Mesodermal cell (in vitro differentiated cells): ENCODE measurements around the gene CDCA7L.
"Not testable (repeated sequence)": the region's sequence is repeated elsewhere in the genome, so short reads cannot be mapped to it uniquely, and the experiment has no call there.

Experiments used
- H3K27ac ChIP-seq: 2 replicates; pipeline ENCODE4 v1.7.0; 2013; ENCODE audit warnings: mild to moderate bottlenecking, low read depth, low read length, moderate library complexity; ENCODE audit not compliant: severe bottlenecking
- H3K36me3 ChIP-seq: 2 replicates; pipeline ENCODE4 v1.7.1; 2013; ENCODE audit warnings: mild to moderate bottlenecking, low read length, moderate library complexity; ENCODE audit not compliant: control insufficient read depth, insufficient read depth
- H3K4me1 ChIP-seq: one replicate; pipeline ENCODE4 v1.7.1; 2013; ENCODE audit warnings: mild to moderate bottlenecking, low read length; ENCODE audit not compliant: insufficient read depth, control insufficient read depth, poor library complexity, severe bottlenecking
- H3K4me3 ChIP-seq: 2 replicates; pipeline ENCODE4 v1.7.0; 2013; ENCODE audit warnings: low read length, control low read depth, mild to moderate bottlenecking; ENCODE audit not compliant: insufficient read depth, poor library complexity, severe bottlenecking; ENCODE audit errors: extremely low read depth
- H3K9me3 ChIP-seq: 2 replicates; pipeline ENCODE4 v1.7.1; 2013; ENCODE audit warnings: mild to moderate bottlenecking, low read length, moderate library complexity; ENCODE audit not compliant: control insufficient read depth
- WGBS, 2 experiments: methylation state at CpG; one replicate each; pipeline ENCODE4 v1.1.5; 2013; ENCODE audit warnings: missing lambda C conversion rate in 2 of 2; ENCODE audit not compliant: insufficient coverage in 2 of 2; 5-methylcytosine and 5-hydroxymethylcytosine counted together

Gene CDCA7L

DNA sequence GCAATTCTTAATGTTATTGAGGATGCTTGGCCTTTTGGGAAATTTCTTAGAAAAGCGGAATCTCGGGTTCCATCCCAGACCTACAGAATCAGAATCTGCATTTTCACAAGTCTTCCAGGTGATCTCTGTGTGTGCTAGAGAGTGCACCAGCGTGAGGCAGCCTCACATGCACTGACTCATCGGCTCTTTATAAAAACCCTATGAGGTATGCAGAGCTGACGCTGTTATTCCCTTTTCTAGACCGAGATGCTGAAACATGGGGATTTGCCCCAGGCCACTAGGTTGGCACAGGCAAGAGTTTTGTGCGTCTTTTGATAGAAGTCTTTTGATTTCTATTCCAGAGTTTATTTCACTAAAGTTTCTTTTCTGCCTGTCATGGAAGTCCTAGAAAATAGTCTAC, 61.2 kb downstream of the CDCA7L start:
- Histone ChIP-seq H3K4me1 (no peaks in the 10 kb centered on the region), H3K36me3 (no peaks in the 10 kb centered on the region), H3K4me3 (no peak overlapping the region), H3K27ac (no peak overlapping the region), H3K9me3 (no peaks in the 10 kb centered on the region)
- WGBS, 2 experiments: 87 to 94% methylated on average over 5 of the region's 7 CpGs

DNA sequence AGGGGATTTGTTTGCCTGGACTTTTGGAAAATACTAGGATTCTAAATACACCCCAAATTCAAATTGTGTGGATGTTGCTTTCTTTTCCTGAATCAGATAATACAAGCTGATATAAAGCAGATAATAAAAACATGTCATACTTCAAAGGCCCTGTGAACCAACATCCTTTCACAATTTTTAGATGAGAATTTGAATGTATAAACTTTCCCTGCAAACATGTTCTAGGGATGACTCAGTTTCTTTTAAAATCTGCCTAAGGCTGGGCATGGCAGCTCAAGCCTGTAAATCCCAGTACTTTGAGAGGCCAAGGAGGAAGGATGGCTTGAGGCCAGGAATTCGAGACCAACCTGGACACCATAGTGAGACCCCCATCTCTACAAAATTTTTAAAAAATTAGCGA, 62.2 kb downstream of the CDCA7L start:
- H3K4me3 ChIP-seq, H3K4me1 ChIP-seq, H3K27ac ChIP-seq, H3K9me3 ChIP-seq, H3K36me3 ChIP-seq: not testable (repeated sequence)
- no CpG with 5 or more reads among the region's 2 CpGs for WGBS, 2 experiments

DNA sequence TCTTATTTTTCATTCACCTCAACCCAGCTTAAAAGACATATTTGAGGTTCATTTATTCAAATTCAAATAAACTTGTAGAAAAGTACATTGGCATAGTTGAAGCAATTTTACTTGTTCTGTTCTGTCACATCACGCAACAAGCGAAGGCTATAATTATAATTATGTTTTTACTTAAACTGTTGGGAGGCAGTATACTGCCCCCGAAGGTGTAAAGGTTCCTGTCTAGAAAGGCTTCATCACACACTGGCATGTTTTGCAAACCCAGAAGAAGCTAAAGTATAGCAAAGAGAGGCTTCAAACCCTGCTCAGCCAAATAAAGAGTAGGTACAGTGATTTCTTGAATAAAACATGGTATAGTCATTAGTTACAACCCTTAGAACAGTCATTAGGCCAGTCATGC, 62.6 kb downstream of the CDCA7L start:
- no peak overlapping the region for H3K4me3 ChIP-seq
- no peaks in the 10 kb centered on the region for H3K36me3 ChIP-seq
- H3K9me3 ChIP-seq: no peaks in the 10 kb centered on the region
- no peak overlapping the region for H3K27ac ChIP-seq
- H3K4me1 ChIP-seq: no peaks in the 10 kb centered on the region
- WGBS, 2 experiments: 100% methylated on average over 1 of the region's 3 CpGs; no CpG with 5 or more reads in 1 of the 2 experiments

DNA sequence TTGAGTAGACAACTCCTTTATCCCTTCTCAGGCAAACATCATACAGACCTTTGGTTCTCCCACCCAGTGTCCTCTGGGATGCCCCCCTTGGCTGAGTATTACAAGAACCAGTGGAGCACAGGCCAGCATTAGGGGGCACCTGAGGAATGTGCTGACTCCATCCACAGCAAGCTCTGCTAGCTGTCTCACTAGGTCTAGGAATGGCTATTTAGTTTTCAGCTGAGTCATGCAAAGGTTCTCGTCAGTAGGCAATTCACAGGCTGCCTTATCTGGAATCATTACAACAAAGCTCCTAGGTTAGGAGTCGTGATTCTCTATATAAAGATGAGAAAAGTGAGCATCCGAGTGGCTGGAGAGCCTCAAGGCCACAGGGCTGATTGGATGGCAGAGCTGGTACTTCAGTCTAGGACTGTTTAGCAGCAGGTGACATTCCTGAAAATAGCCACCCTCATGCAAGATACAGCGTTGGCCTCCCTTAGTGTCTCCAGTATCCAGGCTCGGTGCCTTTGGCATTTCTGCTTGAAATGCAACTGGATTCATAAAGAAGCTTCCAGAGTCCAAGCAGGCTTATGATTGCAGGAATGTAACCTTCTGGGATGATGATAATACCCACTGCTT, 75.8 kb downstream of the CDCA7L start:
- H3K36me3 ChIP-seq: no peaks in the 10 kb centered on the region
- H3K4me1 ChIP-seq: peaks cover 8% of the 10 kb centered on the region
- H3K4me3 ChIP-seq: no peak overlapping the region
- no peak overlapping the region for H3K27ac ChIP-seq
- WGBS, 2 experiments: 58 to 75% methylated on average over 5 of the region's 5 CpGs
- H3K9me3 ChIP-seq: no peaks in the 10 kb centered on the region

DNA sequence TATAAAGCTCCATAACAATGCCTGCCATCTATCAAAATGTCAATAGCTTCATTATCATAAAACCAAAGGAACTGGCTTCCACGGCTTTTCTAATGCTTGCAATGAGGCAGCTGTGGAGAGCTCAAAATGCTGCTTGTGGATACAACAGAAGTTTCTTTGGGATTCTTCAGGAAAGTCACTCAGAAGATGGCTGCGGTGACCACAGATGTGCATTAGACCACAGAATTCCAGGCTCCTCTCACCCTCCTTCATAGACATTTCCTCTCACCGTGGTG, 77.2 kb downstream of the CDCA7L start:
- 62 to 80% methylated on average over 1 to 3 of the region's 3 CpGs for WGBS, 2 experiments
- Histone ChIP-seq H3K9me3 (no peaks in the 10 kb centered on the region), H3K27ac (no peak overlapping the region), H3K36me3 (no peaks in the 10 kb centered on the region), H3K4me1 (peaks cover 8% of the 10 kb centered on the region), H3K4me3 (no peak overlapping the region)

DNA sequence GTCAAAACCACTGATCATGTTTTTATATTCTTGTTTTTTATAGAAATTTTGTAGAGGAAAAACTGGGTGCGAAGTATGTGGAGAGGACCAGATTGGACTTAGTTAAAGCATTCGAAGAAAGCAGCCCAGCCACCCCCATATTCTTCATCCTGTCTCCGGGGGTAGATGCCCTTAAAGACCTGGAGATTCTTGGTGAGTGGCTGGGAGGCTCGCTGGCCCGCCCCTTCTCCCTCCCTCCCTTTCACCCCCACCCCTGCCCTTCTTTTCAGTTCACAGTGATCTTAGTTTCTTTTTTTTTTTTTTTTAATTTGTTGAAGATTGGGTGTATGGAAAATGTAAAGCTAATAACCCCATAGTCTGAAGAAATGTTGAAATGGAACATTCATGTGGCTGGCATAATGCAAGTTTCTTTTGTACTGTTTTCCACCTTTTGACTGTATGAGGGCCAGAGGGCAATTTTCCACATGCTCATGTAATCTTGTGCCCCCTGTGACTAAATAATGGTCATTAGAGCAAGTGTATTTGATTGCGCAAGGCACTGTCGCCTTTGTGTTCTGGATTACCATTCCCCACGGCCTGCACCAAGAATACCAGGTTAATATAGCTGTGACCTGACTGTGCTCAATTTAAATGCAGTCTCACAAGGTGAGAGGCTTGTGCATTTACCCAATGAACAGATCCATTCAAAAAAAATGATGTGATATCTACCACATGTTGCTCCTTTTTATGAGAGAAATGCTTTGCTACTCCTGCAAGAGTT, 77.7 kb downstream of the CDCA7L start:
- Histone ChIP-seq H3K9me3 (no peaks in the 10 kb centered on the region), H3K4me1 (peaks cover 8% of the 10 kb centered on the region), H3K27ac (no peak overlapping the region), H3K36me3 (no peaks in the 10 kb centered on the region), H3K4me3 (no peak overlapping the region)
- 83 to 90% methylated on average over 3 of the region's 8 CpGs for WGBS, 2 experiments

DNA sequence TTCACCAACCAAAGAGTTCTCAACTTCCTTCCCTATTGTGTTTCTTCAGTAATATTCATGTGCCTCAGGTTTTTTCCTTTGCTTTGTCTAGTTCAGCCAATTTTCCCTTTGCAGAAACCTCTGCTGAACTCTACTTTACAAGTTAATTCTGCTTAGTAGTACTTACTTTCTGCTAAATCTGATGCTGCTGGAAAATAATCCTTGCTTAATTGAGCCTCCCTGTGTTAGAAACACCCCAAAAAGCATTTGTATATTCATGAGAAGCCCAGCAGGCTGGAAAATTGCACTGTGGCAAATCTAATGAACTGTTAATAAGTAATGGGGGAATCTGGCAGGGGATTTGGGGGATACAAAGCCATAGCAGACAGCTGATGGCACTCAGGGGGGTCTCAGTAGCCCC, 78.5 kb downstream of the CDCA7L start:
- Histone ChIP-seq H3K4me3 (no peak overlapping the region), H3K27ac (no peak overlapping the region), H3K4me1 (peaks cover 8% of the 10 kb centered on the region), H3K9me3 (no peaks in the 10 kb centered on the region), H3K36me3 (no peaks in the 10 kb centered on the region)

DNA sequence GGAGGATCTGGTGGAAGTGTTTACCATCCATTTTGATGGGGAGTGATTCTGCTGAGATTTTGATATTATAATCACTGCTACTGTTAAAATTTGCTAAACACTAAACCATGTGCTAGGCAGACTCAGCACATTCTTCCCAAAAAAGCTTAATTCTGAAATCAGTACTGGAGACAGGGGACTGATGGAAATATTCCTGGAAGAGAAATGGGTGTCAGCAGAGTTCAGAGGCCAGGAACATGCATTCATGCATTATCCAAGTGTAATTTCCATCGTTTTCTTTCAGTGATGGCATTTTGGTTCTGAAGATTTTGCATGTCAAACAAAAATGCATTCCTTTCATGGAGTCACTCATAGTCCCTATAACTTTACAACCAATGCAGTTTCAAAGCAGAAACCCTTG, 79.0 kb downstream of the CDCA7L start:
- Histone ChIP-seq H3K36me3 (no peaks in the 10 kb centered on the region), H3K4me1 (peaks cover 8% of the 10 kb centered on the region), H3K4me3 (no peak overlapping the region), H3K9me3 (no peaks in the 10 kb centered on the region), H3K27ac (no peak overlapping the region)
- 60 to 70% methylated on average over 1 of the region's 1 CpG for WGBS, 2 experiments

DNA sequence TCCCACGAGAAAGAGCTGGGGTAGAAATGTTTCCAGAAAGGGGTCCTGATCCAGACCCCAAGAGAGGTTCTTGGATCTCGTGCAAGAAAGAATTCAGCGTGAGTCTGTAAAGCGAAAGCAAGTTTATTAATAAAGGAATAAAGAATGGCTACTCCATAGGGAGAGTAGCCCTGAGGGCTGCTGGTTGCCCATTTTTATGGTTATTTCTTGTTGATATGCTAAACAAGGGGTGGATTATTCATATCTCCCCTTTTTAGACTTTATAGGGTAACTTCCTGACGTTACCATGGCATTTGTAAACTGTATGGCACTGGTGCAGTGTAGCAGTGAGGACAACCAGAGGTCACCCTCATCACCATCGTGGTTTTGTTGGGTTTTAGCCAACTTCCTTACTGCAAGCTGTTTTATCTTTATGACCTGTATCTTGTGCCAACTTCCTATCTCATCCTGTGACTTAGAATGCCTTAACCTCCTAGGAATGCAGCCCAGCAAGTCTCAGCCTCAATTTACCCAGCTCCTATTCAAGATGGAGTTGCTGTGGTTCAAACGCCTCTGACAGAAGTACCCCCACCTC, 80.0 kb downstream of the CDCA7L start:
- not testable (repeated sequence) for H3K9me3 ChIP-seq, H3K4me1 ChIP-seq, H3K36me3 ChIP-seq, H3K27ac ChIP-seq, H3K4me3 ChIP-seq
- 91 to 94% methylated on average over 6 of the region's 7 CpGs for WGBS, 2 experiments

DNA sequence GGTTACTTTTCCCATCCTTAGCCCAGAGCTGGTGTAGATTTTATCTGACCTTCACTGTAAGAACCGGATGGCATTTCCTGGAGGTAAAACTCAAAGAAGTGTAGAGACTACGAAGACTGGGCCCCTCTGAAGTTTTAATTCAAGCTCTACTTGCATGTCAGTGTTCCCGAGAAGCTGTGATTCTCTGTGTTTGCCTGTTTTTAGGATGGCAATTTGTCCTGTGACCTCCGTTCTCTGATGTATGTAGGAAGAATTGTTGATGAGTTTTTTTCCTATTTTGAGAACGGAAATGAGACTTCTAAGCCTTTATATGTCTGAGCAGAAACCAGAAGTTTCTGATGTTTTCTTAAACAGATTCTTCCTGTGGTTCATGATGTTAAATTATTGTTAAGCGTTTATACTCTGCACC, 94.1 kb downstream of the CDCA7L start:
- Histone ChIP-seq H3K4me3 (no peak overlapping the region), H3K4me1 (peaks cover 13% of the 10 kb centered on the region), H3K36me3 (no peaks in the 10 kb centered on the region), H3K27ac (no peak overlapping the region), H3K9me3 (no peaks in the 10 kb centered on the region)
- 96% methylated on average over 3 to 5 of the region's 6 CpGs for WGBS, 2 experiments
